Stimulated activated memory B cell treated with anti-CD40 and anti-IgM and Interleukin-4, amounts not matched to agents 10 μg/mL and 1 μg/mL and 100 μg/mL, for 72 hours (primary cell): ENCODE data around the gene TRPM1.
"Not testable (repeated sequence)": the region's sequence is repeated elsewhere in the genome, so short reads cannot be mapped to it uniquely, and the experiment has no call there.

Source experiments
- ATAC-seq: fragments of 150-1000 bp; cut with Tn5 transposase; 2 replicates; pipeline ENCODE4 v1.10.0; 2021
- H3K27ac Mint-ChIP-seq: one replicate; pipeline ENCODE4 v1.8.0; 2022; ENCODE audit warnings: mild to moderate bottlenecking, mixed read lengths
- H3K27me3 Mint-ChIP-seq: one replicate; pipeline ENCODE4 v1.8.0; 2022; ENCODE audit warnings: mixed read lengths
- H3K36me3 Mint-ChIP-seq: one replicate; pipeline ENCODE4 v1.8.0; 2022; ENCODE audit warnings: mixed read lengths
- H3K4me1 Mint-ChIP-seq: one replicate; pipeline ENCODE4 v1.8.0; 2022; ENCODE audit warnings: mixed read lengths
- H3K4me3 Mint-ChIP-seq: one replicate; pipeline ENCODE4 v1.8.0; 2022; ENCODE audit warnings: mild to moderate bottlenecking, moderate library complexity, mixed read lengths
- H3K9me3 Mint-ChIP-seq: one replicate; pipeline ENCODE4 v1.8.0; 2022; ENCODE audit warnings: mixed read lengths

TRPM1 gene

DNA sequence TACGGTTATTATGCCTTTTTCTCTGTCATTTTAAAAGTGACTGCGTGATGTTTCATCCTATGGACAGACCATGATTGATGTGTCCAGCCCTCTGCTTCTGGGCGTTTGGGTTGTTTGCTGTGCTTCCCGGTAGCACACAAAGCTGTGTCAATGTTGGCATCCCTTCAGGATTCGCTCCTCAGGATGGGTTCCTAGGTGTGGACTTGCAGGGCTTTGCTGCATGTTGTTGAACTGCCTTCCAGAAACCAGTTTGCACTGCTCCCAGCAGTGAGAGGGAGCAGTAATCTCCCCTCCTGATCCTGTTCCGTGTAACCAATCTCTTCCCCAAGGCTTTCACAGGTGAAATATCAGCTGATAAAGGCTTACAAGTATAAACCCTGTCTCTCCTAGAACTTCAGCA lies 787 bp downstream of the TRPM1 start:
- no peaks in the 10 kb centered on the region for H3K27me3 Mint-ChIP-seq
- H3K9me3 Mint-ChIP-seq, result no peaks in the 10 kb centered on the region
- no peak overlapping the region for H3K27ac Mint-ChIP-seq
- H3K36me3 Mint-ChIP-seq, result no peaks in the 10 kb centered on the region
- no peak for ATAC-seq
- H3K4me3 Mint-ChIP-seq, result no peak overlapping the region
- peaks cover 26% of the 10 kb centered on the region for H3K4me1 Mint-ChIP-seq

DNA sequence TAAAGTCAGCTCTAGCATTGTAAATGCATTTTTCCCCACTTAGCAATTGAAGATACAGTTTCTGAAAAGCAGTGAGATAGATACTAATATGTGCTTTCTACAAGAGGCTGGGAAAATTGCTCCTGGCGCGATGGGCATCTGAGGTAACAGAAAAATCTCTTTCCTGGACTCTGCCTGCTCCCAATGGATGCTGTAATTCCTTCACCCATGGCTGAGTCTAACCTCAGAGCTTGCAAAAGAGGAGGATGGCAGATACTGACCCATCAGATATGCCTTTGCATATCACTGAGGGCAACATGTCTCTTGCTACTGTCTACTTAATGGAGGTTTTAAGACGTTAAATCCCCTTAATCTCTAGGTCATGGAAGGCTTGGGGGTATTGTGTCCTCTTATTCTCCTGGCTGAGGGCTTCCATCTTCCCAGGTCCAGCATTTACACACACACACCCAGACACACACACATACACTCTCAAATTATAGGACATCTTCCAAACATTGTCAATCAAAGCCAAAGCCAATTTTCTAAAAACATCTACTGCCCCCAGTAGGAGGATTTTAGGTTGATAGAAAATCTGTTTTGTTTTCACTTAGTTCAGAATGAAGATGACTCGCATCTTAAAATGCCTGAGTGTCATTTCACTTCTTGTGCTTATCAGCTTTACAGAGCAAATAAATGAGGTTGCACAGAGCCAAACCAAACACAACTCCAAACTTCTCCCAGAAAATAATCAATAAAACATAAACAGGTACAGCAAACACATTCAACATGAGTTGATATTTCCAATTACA lies 2.4 kb downstream of the TRPM1 start:
- no peak for ATAC-seq
- Mint-ChIP-seq H3K36me3 (no peaks in the 10 kb centered on the region), H3K4me1 (peaks cover 21% of the 10 kb centered on the region), H3K4me3 (peak overlapping the region; percentile 4), H3K27ac (peak overlapping the region; percentile 7), H3K27me3 (no peaks in the 10 kb centered on the region), H3K9me3 (no peaks in the 10 kb centered on the region)

DNA sequence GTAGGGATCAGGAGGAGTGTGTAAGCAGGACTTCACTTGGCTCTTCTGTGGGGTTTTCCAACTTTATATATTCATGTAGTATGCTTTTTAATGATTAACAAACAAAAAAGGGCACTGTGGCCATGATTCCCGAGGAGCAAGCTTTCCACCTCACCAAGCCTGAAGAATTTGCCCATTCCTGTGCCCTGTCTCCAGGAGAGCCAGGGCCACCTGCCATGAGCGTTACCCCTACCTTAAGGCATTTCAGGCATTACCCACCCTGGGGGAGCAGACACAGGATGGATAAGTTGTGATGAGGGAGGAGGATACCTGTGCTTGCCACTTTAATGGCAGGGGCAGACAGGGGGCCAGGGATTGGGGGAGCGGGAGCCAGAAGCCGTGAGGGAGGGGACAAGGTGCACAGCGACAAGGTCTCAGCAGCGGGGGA lies 3.0 kb downstream of the TRPM1 start:
- H3K36me3 Mint-ChIP-seq, result no peaks in the 10 kb centered on the region
- peaks cover 21% of the 10 kb centered on the region for H3K4me1 Mint-ChIP-seq
- ATAC-seq, result no peak
- no peaks in the 10 kb centered on the region for H3K27me3 Mint-ChIP-seq
- H3K4me3 Mint-ChIP-seq, result no peak overlapping the region
- H3K27ac Mint-ChIP-seq, result no peak overlapping the region
- no peaks in the 10 kb centered on the region for H3K9me3 Mint-ChIP-seq

DNA sequence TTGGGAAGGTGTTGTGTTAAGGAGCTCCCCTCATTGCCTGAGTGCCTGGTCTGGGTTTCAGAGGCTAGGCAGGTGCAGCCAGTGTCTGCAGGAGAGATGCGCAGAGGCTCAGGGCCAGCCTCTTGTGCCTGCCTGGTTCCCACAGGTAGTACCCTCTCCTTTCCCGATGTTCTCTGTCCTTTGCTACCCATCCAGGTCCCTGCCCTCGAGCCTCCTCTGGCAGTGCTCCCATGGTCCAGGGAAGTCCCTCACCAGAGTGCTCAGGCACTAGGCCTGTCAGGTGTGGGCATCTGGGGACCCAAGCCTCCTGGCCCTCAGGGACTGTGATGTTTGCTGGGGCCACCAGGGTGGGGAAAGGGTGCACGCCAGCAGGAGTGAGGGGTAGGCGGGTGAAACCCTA lies 5.0 kb downstream of the TRPM1 start:
- Mint-ChIP-seq H3K4me1 (peaks cover 25% of the 10 kb centered on the region), H3K4me3 (no peak overlapping the region), H3K27me3 (no peaks in the 10 kb centered on the region), H3K27ac (no peak overlapping the region), H3K36me3 (no peaks in the 10 kb centered on the region), H3K9me3 (no peaks in the 10 kb centered on the region)
- ATAC-seq, result no peak

DNA sequence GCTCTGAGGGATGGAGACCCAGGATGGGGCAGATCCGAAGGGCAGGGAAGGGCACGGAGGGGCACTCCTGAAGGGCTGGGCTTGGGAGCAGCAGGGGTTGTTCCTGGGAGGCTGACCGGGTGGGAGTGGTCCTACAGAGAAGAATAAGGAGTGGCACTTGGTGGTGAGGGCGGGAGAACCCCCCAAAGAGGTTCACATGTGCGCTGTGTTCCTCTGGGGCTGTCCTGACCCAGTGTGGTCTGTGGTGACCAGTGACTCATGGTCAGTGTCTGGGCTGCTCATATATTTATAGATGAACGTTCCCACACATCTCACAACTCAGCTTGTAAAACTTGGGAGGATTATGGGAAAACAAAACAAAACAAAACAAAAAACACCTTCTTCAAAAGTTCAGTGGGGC lies 10.0 kb downstream of the TRPM1 start:
- no peak overlapping the region for H3K4me3 Mint-ChIP-seq
- H3K27ac Mint-ChIP-seq, result no peak overlapping the region

DNA sequence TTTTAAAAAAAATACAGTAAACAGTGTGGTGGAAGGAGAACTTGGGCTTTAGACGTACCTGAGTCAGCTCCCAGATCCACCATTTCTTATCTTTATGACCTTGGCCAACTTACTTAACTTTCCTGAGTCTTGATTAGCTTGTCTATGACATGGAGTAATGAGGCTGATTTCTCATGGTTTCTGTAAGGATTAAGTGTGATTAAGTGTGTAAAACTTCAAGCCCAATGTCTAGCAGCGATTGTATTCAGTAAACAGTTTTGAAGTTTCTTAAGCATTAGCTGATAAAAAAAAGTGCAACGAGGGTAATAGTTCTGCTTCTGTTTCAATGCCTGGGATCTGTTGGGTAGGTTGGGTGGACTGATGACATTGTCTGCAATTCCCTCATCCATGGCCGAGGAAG lies 10.8 kb downstream of the TRPM1 start:
- Mint-ChIP-seq H3K4me1 (peaks cover 4% of the 10 kb centered on the region), H3K36me3 (no peaks in the 10 kb centered on the region), H3K9me3 (no peaks in the 10 kb centered on the region), H3K4me3 (no peak overlapping the region), H3K27me3 (no peaks in the 10 kb centered on the region), H3K27ac (no peak overlapping the region)
- no peak for ATAC-seq

More for the DNA sequence above, 10.0 kb downstream of the TRPM1 start:
- Mint-ChIP-seq H3K36me3 (no peaks in the 10 kb centered on the region), H3K9me3 (no peaks in the 10 kb centered on the region), H3K27me3 (no peaks in the 10 kb centered on the region), H3K4me1 (peaks cover 4% of the 10 kb centered on the region)
- no peak for ATAC-seq

- Mint-ChIP-seq H3K27ac (no peak overlapping the region), H3K36me3 (no peaks in the 10 kb centered on the region)
Observed at GRCh38 chr15:31089368-31090047, 12.0 kb downstream of the TRPM1 start.

DNA sequence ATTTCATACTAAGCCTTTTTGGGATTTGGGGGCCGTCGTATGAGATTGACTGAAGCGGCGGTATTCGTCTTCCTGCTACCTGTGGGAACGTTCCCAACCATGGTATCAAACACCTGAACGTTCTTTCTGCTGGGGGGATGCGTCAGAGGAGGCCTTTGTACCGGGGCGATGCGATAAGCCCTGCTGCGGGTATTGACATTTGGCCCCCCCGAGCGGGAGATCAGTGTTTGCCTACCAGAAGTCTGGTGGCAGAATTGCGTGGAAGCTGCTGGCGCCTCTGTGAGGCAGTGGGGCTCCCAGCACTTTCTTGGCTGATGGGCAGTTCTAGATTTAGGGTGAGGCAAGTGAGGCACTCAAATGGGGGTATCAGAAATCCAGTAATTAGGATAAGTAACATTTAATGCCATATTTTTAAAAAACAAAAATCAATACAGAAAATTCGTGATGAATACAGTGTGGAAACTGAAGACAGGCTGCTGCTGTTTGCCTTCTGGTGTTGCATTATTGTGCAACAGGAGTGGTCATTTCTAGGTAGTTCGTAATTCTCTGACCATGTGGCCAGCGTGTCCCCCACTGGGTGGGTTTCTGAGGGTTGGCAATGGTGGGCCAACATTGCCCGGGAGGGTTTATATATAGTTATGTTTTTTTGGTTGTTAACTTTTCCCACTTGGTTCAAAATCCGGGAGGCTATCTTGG lies 12.7 kb downstream of the TRPM1 start:
- H3K27ac Mint-ChIP-seq, result no peak overlapping the region
- no peaks in the 10 kb centered on the region for H3K9me3 Mint-ChIP-seq
- no peak overlapping the region for H3K4me3 Mint-ChIP-seq
- H3K27me3 Mint-ChIP-seq, result no peaks in the 10 kb centered on the region
- ATAC-seq, result no peak
- peaks cover 4% of the 10 kb centered on the region for H3K4me1 Mint-ChIP-seq
- H3K36me3 Mint-ChIP-seq, result no peaks in the 10 kb centered on the region

More at GRCh38 chr15:31089368-31090047, 12.0 kb downstream of the TRPM1 start:
- no peak for ATAC-seq
- Mint-ChIP-seq H3K4me1 (peaks cover 4% of the 10 kb centered on the region), H3K27me3 (no peaks in the 10 kb centered on the region), H3K4me3 (no peak overlapping the region), H3K9me3 (no peaks in the 10 kb centered on the region)

DNA sequence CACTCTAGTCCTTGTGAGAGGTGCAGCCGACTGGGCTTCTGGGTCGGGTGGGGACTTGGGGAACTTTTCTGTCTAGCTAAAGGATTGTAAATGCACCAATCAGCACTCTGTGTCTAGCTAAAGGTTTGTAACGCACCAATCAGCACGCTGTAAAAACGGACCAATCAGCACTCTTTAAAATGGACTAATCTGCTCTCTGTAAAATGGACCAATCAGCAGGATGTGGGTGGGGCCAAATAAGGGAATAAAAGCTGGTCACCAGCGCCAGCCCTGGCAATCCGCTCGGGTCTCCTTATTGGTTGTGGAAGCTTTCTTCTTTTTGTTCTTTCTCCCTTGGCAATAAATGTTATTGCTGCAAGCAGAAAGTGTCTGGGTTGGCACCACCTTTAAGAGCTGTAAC lies 13.5 kb downstream of the TRPM1 start:
- not testable (repeated sequence) for H3K27me3 Mint-ChIP-seq, ATAC-seq, H3K4me1 Mint-ChIP-seq, H3K27ac Mint-ChIP-seq, H3K36me3 Mint-ChIP-seq, H3K9me3 Mint-ChIP-seq, H3K4me3 Mint-ChIP-seq

GRCh38 chr15:31086344-31086743 lies 15.2 kb downstream of the TRPM1 start:
- no peak for ATAC-seq
- H3K4me1 Mint-ChIP-seq, result peaks cover 18% of the 10 kb centered on the region
- no peak overlapping the region for H3K27ac Mint-ChIP-seq
- H3K27me3 Mint-ChIP-seq, result no peaks in the 10 kb centered on the region
- H3K36me3 Mint-ChIP-seq, result no peaks in the 10 kb centered on the region
- H3K9me3 Mint-ChIP-seq, result no peaks in the 10 kb centered on the region
- H3K4me3 Mint-ChIP-seq, result no peak overlapping the region

DNA sequence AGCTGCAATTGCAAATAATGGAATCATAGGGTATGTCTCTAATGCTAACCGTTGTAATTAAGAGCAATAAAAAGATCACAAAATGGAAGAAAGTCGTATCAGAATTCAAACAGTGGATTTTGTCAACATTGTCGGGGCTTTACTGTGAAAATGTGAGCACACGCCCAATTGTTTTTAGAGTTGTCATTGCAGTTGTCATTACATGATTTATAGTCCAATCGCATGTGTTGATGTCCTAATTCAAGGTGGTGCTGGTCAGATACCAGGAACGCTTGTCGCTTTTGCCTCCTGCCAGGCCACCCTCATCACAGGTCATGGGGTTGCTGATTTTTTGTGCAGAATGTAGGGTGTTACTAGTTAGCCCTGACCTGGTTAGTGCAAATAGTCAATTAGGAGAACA lies 16.2 kb downstream of the TRPM1 start:
- no peak overlapping the region for H3K27ac Mint-ChIP-seq
- H3K4me1 Mint-ChIP-seq, result peaks cover 21% of the 10 kb centered on the region
- no peaks in the 10 kb centered on the region for H3K36me3 Mint-ChIP-seq
- H3K9me3 Mint-ChIP-seq, result no peaks in the 10 kb centered on the region
- ATAC-seq, result no peak
- no peaks in the 10 kb centered on the region for H3K27me3 Mint-ChIP-seq
- H3K4me3 Mint-ChIP-seq, result no peak overlapping the region

DNA sequence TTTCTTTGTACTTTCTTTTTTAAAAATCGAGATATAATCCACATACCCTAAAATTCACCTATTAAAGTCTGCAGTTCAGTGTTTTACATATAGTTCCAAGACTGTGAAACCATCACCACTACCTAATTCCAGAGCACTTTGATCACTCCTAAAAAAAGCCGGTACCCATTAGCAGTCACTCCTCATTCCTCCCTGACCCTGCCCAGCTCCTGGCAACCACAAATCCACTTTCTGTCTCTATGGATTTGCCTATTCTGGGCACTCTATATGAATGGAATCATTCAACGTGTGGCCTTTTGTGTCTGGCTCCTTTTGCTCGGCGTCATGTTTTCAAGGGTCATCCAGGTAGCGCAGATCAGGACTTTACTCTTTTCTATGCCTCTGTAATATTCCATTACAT lies 17.3 kb downstream of the TRPM1 start:
- H3K27ac Mint-ChIP-seq, result no peak overlapping the region
- no peak for ATAC-seq
- no peak overlapping the region for H3K4me3 Mint-ChIP-seq
- no peaks in the 10 kb centered on the region for H3K36me3 Mint-ChIP-seq
- no peaks in the 10 kb centered on the region for H3K27me3 Mint-ChIP-seq
- no peaks in the 10 kb centered on the region for H3K9me3 Mint-ChIP-seq
- H3K4me1 Mint-ChIP-seq, result peaks cover 21% of the 10 kb centered on the region

GRCh38 chr15:31083370-31083780 lies 18.1 kb downstream of the TRPM1 start:
- H3K27ac Mint-ChIP-seq, result no peak overlapping the region
- H3K4me1 Mint-ChIP-seq, result peaks cover 21% of the 10 kb centered on the region
- H3K4me3 Mint-ChIP-seq, result no peak overlapping the region
- no peaks in the 10 kb centered on the region for H3K36me3 Mint-ChIP-seq
- no peak for ATAC-seq
- no peaks in the 10 kb centered on the region for H3K9me3 Mint-ChIP-seq
- H3K27me3 Mint-ChIP-seq, result no peaks in the 10 kb centered on the region

- Mint-ChIP-seq H3K4me1 (peaks cover 22% of the 10 kb centered on the region), H3K36me3 (no peaks in the 10 kb centered on the region), H3K9me3 (no peaks in the 10 kb centered on the region), H3K27ac (no peak overlapping the region), H3K27me3 (no peaks in the 10 kb centered on the region), H3K4me3 (no peak overlapping the region)
- ATAC-seq, result no peak
Observed at GRCh38 chr15:31082771-31083369, 18.7 kb downstream of the TRPM1 start.

- ATAC-seq, result no peak
- Mint-ChIP-seq H3K9me3 (no peaks in the 10 kb centered on the region), H3K4me1 (peaks cover 33% of the 10 kb centered on the region), H3K27me3 (no peaks in the 10 kb centered on the region), H3K36me3 (no peaks in the 10 kb centered on the region), H3K27ac (no peak overlapping the region), H3K4me3 (peak overlapping the region; percentile 19)
Observed at GRCh38 chr15:31081588-31082250, 19.8 kb downstream of the TRPM1 start.
